Measurements from ENCODE around the gene NRXN3.

Gene NRXN3

DNA sequence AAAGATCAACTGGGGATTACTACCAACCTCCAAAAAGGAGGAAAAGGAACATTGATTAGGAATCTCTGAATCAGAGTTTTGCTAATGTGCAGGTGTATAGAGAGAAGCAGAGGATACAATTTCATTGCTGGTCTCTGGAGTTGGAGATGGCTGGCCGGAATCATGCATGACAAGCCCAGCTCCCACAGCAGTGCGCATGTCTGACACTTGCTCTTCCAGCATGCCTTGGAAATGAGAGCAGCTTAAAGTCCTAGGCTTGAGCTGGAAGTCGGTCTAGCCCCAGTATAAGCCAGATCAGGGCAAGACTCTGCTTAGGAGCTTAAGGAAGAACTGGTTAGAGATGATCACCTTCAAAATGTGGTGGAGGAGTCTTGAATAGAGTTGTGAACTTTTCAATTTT, 1298.3 kb downstream of the NRXN3 start:
- no peak for DNase-seq (ENCODE audit: low read depth in 2 of 2)

GRCh38 chr14:79473651-79474050, 1303.5 kb downstream of the NRXN3 start:
- no peak for DNase-seq (ENCODE audit: low read depth in 2 of 2)

DNA sequence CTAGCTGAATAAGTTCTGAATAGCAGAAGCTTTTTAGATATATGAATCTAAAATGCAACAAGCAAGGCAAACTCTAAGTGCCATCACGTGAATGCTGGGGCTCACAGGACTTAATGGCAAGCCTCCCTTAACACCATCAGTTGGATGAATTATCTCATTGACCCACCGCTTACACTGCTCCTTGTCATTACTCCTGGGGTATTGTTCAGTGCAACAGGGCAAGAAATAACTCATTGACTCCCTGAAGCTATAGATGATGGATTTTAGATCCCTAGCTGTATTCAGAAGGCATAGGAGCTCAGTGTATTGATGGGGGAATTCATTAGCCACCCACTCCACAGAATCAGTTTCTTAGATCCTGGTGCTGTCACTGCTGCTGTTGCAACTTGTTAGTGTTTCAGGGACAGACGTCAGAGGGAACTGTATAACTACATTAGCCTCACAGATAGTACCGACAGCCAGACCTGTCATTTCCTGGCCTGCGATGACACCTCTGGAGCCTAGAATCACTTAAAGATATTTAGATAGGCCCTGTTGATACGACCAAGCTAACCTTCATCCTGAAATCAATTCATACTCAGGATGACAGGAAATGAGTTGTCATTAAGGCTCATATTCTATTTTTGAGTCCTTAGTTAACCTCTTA, 1305.8 kb downstream of the NRXN3 start:
- DNase-seq (ENCODE audit: low read depth in 2 of 2): no peak

DNA sequence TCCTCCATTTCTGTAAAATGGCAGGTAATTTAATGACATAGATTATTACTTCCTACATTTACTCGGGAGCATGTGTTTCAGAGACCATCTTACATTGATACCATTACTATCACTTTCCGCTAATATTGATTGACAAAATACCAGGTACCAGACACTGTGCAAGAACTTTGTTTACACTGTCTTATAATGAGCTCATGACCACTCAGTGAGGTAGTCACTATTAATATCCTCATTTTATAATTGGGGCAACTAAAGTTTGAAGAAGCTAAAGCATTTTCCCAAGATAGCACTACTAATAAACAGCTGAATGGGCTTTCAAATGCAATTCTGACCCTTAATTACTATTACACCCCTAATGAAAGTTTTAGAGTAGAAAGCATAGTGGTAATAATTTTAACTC, 1306.4 kb downstream of the NRXN3 start:
- DNase-seq (ENCODE audit: low read depth in 2 of 2): no peak

DNA sequence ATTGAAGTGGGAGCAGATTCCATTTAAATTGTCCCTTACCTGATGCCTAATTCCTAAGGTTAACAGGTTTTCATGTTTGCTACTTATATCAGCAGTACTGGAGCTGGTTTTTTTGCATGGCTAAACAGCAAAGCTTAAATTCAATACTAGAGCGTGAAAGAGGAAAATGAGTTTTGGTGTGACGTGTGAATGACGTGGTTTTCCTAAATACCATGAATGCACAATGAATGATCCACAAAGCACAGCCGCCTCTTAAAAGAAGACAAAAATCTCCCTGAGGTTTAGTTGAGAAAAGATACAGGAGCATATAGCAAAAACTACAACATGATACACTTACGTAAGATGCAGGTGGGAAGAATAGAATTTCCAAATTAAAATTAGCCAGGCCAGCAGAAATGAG, 1310.0 kb downstream of the NRXN3 start:
- DNase-seq (ENCODE audit: low read depth in 2 of 2): no peak

- no peak for DNase-seq (ENCODE audit: low read depth in 2 of 2)
Measured at GRCh38 chr14:79482825-79483224, 1312.7 kb downstream of the NRXN3 start.

DNA sequence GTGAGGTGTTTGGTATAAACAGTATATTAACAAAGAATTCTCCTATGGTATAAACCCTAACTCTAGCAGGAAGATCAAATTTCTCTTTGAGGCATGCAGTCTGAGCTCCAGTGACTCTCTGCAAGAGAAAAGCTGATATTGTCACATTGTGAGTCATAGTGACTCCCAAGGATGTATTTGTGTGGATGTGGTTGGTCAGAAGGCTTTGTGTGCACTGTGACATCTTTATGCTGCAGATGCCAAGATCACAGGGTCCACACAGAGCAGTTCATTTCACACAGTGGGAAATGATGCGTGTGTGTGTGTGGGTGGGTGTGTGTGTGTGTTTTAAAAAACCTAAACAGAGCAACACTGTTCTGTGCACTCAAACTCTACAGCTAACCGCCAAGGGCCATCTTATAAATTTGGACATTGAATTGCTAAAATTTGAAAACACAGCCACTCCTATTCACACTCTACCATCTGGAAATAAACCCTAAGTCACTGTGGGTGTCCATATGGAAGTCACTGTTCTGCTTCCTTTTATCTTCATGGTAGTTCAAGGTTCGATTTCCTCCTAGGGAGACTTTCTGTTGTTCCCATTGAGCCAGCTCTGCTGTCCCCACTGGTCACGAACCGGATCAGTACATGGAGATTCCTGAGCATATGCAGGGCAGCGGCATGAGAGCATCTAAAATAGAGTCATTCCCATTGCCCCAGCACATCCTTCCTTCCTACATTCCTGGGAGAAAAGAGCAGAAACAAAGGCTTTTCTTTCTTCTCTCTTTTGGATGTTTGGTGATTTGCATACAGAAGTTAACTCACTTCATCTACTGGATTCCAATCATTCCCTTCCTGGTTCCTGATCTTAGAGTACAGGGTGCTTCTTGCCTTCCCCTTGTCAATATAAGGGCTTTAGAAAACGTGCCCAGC, 1313.6 kb downstream of the NRXN3 start:
- no peak for DNase-seq (ENCODE audit: low read depth in 2 of 2)

DNA sequence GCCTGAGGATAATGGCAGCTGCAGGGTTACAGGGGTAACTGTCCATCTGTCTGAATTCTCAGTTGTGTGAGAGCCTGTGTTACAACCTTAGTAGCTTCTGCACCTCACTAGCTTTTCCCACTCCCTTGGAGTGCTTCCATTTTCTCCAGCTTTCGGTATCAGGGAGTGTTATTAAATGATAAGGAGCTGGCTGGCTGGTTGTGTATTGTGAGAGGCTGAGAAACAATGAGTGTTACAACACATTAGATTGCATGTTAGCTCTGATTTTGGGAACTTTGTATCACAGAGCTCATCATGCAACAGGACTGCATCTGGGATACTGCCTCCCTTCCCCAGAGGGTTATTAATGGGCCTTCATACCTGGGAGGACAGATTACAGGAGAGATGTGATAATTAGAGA, 1317.5 kb downstream of the NRXN3 start:
- DNase-seq (ENCODE audit: low read depth in 2 of 2): no peak

DNA sequence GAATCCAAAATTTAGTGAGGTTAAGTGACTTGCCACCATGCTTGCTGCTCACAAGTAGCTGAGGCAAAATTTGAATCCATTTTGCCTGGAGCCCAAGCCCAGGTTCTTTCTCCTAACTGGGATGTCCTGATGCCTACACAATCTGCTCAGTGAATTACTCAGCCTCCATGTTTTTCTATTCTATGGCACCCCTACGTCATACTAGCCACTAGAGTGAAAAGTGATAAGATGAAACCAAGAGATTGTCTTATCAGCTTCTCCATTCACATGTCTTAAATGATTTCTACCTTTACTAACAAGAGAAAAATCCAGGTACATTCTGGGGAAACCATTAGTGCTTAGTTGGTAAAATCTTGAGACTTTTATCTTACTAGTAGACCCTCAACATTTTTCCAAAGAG, 1321.0 kb downstream of the NRXN3 start:
- no peak for DNase-seq (ENCODE audit: low read depth in 2 of 2)

DNA sequence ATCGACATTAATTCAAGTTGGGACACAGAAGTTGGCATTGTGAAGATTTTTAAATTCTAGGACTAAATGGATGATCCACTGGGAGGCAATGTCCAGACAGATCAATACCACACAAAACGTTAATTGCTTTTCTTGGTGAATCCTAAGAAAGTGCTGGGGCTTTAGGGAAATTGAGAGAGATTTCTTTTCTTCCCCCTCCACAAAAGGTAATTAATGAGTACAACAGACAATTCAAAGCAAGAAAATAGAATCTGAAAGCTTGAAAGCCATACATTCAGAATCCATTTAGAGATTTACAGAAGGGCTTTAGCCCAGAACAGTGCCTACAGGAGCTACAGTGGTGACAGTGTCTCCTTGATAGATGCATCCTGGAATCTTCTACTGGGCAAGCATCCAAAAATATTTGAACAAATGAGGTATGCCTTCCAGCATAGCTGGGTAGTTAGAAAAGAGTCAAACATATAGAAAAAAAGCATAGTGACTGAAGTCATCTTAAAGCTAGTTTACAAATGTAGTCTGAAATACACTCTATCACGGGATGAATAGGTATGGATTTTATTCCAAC, 1323.0 kb downstream of the NRXN3 start:
- DNase-seq (ENCODE audit: low read depth in 2 of 2): no peak

DNA sequence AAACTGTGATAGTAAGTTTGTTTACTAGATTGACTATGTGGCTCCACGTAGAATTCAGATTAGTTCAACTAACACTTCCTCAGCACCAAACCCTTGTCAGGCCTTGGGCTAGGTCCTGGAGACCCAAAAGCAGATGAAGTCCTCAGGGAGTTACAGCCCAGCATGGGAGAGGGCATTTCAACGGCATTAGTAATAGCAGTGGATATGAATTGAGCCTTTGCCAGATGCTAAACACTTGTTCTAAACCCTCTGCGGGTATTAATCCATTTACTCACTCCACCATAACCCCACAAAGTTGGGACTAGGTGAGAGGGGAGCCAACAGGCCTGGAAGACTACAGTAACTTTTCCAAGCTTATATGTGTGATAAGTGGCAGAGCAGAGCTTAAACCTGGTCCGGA, 1326.5 kb downstream of the NRXN3 start:
- no peak for DNase-seq (ENCODE audit: low read depth in 2 of 2)

- DNase-seq (ENCODE audit: low read depth in 2 of 2): no peak
Measured at GRCh38 chr14:79500489-79500888, 1330.3 kb downstream of the NRXN3 start.

GRCh38 chr14:79502136-79502750, 1332.1 kb downstream of the NRXN3 start:
- no peak for DNase-seq (ENCODE audit: low read depth in 2 of 2)

GRCh38 chr14:79502751-79503148, 1332.6 kb downstream of the NRXN3 start:
- DNase-seq (ENCODE audit: low read depth in 2 of 2): no peak

- peak; percentile 67 to 69 for DNase-seq (ENCODE audit: low read depth in 2 of 2)
Measured at GRCh38 chr14:79510659-79511058, 1340.5 kb downstream of the NRXN3 start.

DNA sequence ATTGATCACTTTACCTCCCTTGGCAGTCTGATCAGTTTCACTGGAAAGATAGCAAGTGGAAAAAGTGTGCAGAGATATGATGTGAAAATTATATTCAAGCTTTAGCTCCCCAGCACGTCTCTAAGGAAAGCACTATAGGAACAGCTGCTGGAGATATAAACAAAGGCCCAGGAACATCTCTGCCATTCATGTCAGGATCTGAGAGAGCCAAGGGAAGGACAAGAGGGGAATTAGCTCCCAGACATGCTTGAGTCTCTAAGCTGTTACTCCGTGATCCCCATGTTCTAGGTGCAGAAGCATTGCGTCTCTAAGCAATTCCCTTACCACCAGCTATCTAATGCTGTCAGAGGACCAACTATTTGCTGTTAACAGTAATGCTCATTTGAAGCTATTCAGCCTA, 1341.0 kb downstream of the NRXN3 start:
- no peak for DNase-seq (ENCODE audit: low read depth in 2 of 2)

GRCh38 chr14:79513446-79513845, 1343.3 kb downstream of the NRXN3 start:
- no peak for DNase-seq (ENCODE audit: low read depth in 2 of 2)

DNA sequence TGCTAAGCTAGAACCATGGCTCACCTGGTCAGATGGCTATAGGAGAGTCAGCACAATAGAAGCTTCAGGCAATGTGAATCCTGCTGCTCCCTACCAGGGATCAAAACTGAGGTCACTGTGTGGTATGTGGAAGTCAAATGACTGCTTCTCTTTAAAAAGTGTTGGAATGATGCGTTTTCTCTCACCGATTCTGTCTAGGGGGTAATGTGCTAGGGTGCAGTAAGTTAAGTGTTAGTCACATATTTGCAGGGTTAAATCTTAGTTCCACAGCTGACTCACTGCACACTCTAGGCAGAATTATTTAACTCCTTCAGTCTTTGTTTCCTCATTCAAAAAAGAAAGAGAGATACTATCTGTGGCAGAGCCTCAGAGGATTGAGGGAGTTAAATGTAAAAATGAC, 1344.5 kb downstream of the NRXN3 start:
- DNase-seq (ENCODE audit: low read depth in 2 of 2): peak; percentile 45 to 46

DNA sequence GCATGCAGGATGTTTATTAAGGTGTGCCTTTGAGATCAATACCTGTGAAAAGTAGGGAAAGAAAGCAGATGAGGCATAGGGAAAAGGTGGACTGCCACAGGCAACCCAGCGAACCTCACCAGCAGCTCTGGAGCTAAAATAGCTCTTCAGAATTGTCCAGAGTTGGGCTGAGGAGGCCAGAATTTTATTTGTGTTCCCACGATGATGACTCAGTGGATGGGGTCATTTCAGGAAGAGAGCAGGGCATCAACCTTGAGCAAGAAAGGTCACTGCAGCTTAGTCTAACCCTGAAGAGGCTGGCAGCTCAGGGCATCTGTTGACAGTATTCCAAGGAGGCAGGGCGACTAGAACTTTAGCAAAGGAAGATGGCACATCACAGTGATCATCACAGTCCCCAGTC, 1345.0 kb downstream of the NRXN3 start:
- no peak for DNase-seq (ENCODE audit: low read depth in 2 of 2)

- DNase-seq (ENCODE audit: low read depth in 2 of 2): no peak
Measured at GRCh38 chr14:79516009-79516408, 1345.8 kb downstream of the NRXN3 start.

GRCh38 chr14:79525416-79525815, 1355.2 kb downstream of the NRXN3 start:
- no peak for DNase-seq (ENCODE audit: low read depth in 2 of 2)

- DNase-seq (ENCODE audit: low read depth in 2 of 2): no peak
Measured at GRCh38 chr14:79528828-79529416, 1358.7 kb downstream of the NRXN3 start.
